Adrenal gland (tissue), 12 donors: ENCODE data around the gene CLEC4G. TPM values are rescaled to one million over a fixed set of nuclear protein-coding genes. Genes with fewer than 3 reads are reported as not detected.

ENCODE experiments used
- DNase-seq, 7 donors: peaks; one replicate each; pipeline ENCODE4 v3.0.0-alpha.2; 2019 to 2020
- H3K27ac ChIP-seq, 5 donors: fragments of 200-600 bp; sonication (generic) in 4 of 5; 1 replicate in 3 of 5; 2 replicates in 2 of 5; pipeline versions ENCODE4 v1.5.1 to v1.8.0; 2016 to 2020; ENCODE audit warnings: mild to moderate bottlenecking in 1 of 5
- H3K27me3 ChIP-seq: fragments of 200-600 bp; 2 replicates; pipeline ENCODE4 v1.8.0; 2021
- H3K36me3 ChIP-seq, 2 donors: fragments of 200-600 bp; replicated peaks in 1 of 2; 1 replicate in 1 of 2; 2 replicates in 1 of 2; pipeline versions ENCODE4 v1.5.1 to v1.8.0; 2018 to 2022
- H3K4me1 ChIP-seq, 2 donors: fragments of 200-600 bp; replicated peaks in 1 of 2; 1 replicate in 1 of 2; 2 replicates in 1 of 2; pipeline versions ENCODE4 v1.5.1 to v1.8.0; 2018 to 2021
- H3K4me3 ChIP-seq, 4 donors: fragments of 200-600 bp; sonication (generic) in 3 of 4; one replicate each; pipeline ENCODE4 v1.5.1; 2016 to 2018
- H3K9me3 ChIP-seq, 3 donors: fragments of 200-600 bp; sonication (generic) in 1 of 3; replicated peaks in 1 of 3; 1 replicate in 2 of 3; 2 replicates in 1 of 3; pipeline versions ENCODE4 v1.5.1 to v1.8.0; 2016 to 2021
- CTCF ChIP-seq, 6 experiments: fragments of 450-650 bp in 4 of 6; fragments of 200-600 bp in 2 of 6; sonication (generic) in 1 of 6; IDR thresholded peaks; 1 replicate in 5 of 6; 2 replicates in 1 of 6; pipeline versions ENCODE4 v1.5.1 to v1.8.0; 2016 to 2021; ENCODE audit warnings: antibody characterized with exemption in 6 of 6, mild to moderate bottlenecking in 2 of 6, moderate library complexity in 1 of 6
- POLR2A ChIP-seq, 2 donors: fragments of 450-650 bp; IDR thresholded peaks; one replicate each; pipeline ENCODE4 v1.6.1; 2017; ENCODE audit warnings: antibody characterized with exemption in 2 of 2, mild to moderate bottlenecking in 2 of 2, moderate library complexity in 1 of 2
- WGBS, 4 donors: extraction: QIAGEN DNeasy Blood & Tissue Kit in 2 of 4; methylation state at CpG; one replicate each; pipeline versions ENCODE4 v1.1.5 to v1.1.7; 2013 to 2017; 5-methylcytosine and 5-hydroxymethylcytosine counted together
- intact Hi-C, 2 donors: fragments of 100-400 bp; cut with DNase I; formaldehyde crosslinking; loops; one replicate each; pipeline versions ENCODE4 v1.14.1 to v1.15.0; 2022 to 2023
- polyA plus RNA-seq, 3 donors: library from polyadenylated mRNA; stranded (reverse); fragments of 200-250 nt in 2 of 3; fragments of 350-450 nt in 1 of 3; fragmentation: Illumina TruSeq in 1 of 3; extraction: RNeasy Lipid Tissue Mini Kit (QIAGEN cat#74804) in 1 of 3; gene quantifications; one replicate each; pipeline ENCODE4 v1.2.3, GENCODE V29; 2013 to 2014
- total RNA-seq, 9 donors: library from RNA; depleted of rRNA in 4 of 9; stranded (reverse); fragments of >200 nt in 4 of 9; fragments of 120-200 nt in 1 of 9; fragmentation: NEBNext Ultra II Directional in 1 of 9; extraction: Animal tissue kit (Norgen Biotek cat#: 25700) in 1 of 9; gene quantifications; one replicate each; pipeline versions ENCODE4 v1.1.0 to v1.2.4, GENCODE V29; 2013 to 2023
- donor health status: healthy with polysubstance abuse.
- donor health status: Bipolar disorder and iron deficiency.
- donor health status: DM: yes; HTN: yes; CAD: no.
- donor health status: DM: no; HTN: no; CAD: no.
- donor health status: DM: no; HTN: no; CAD: no.
- donor health status: DM: yes; HTN: yes; CAD: no.

CLEC4G gene
- total and polyA plus RNA-seq, 12 donors, result 0.26 to 2.2 (median 0.87) TPM; not detected in 4

DNA sequence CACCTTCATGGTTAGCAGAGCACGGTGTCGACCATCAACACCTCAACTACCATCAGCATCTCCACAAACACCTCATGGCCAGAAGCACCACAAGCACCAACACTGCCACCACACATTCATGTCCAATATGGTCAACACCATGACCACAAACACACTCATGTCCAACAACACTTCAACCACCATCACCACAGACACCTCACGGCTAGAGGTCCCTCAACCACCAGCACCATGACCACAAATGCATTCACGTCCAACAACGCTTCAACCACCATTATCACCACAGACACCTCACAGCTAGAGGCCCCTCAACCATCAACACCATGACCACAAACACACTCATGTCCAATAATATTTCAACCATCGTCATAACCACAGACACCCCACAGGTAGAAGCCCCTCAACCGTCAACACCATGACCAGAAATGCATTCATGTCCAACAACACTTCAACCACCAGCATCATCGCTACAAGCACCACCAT is 41.1 kb downstream of the CLEC4G start:
- H3K27ac ChIP-seq, result no peak overlapping the region
- H3K4me1 ChIP-seq, result no peaks in the 10 kb centered on the region
- H3K36me3 ChIP-seq, result no peaks in the 10 kb centered on the region
- H3K4me3 ChIP-seq, result no peak overlapping the region
- no peaks in the 10 kb centered on the region for H3K27me3 ChIP-seq
- DNase-seq, result no peak
- no peak for TF ChIP-seq POLR2A (IDR thresholded peaks at IDR 0.05)
- TF ChIP-seq CTCF (IDR thresholded peaks at IDR 0.05), result no peak
- 80 to 85% (median 83%) methylated on average over 7 to 8 of the region's 8 CpGs for WGBS, 4 donors
- no peaks in the 10 kb centered on the region for H3K9me3 ChIP-seq
- intact Hi-C loops, result no loop called here

DNA sequence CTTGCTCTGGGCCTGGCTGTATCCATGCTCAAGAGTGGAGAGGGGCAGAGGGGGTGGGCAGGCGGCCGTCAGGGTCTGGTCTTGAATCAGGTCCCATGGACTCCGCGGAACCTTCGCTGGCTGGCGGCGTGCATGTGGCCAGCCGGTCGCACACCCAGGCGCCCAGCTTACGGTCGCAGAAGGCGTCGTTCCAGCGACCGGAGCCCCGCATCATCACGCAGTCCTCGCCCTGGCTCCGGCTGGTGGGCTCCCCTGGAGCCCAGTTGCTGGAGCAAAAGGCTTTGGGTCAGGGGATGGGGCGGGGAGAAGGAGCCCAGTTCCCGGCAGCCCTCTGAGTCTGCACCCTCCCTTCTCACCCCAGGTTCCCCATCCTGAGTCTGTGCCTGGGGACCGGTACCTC is 42.7 kb downstream of the CLEC4G start:
- H3K9me3 ChIP-seq, result no peaks in the 10 kb centered on the region
- no peak overlapping the region for H3K4me3 ChIP-seq
- intact Hi-C loops, result loop anchor here (10.0 kb wide), 2 partner anchors 106 to 334 kb away; no protein-coding TSS in a partner anchor
- DNase-seq, result no peak
- no peak overlapping the region for H3K27ac ChIP-seq
- TF ChIP-seq CTCF (IDR thresholded peaks at IDR 0.05) (no peak), POLR2A (IDR thresholded peaks at IDR 0.05) (no peak)
- WGBS, 4 donors, result 13 to 64% (median 22%) methylated on average over 3 to 23 of the region's 23 CpGs
- no peaks in the 10 kb centered on the region for H3K4me1 ChIP-seq
- H3K36me3 ChIP-seq, result peaks cover 0 to 2% of the 10 kb centered on the region in 2 donors
- no peaks in the 10 kb centered on the region for H3K27me3 ChIP-seq

GRCh38 chr19:7687177-7687576 is 44.7 kb downstream of the CLEC4G start:
- Histone ChIP-seq H3K9me3 (no peaks in the 10 kb centered on the region), H3K4me3 (no peak overlapping the region), H3K36me3 (peaks cover 0 to 21% of the 10 kb centered on the region in 2 donors), H3K27me3 (no peaks in the 10 kb centered on the region), H3K4me1 (peaks cover 0 to 4% of the 10 kb centered on the region in 2 donors), H3K27ac (no peak overlapping the region)
- intact Hi-C loops, result loop anchor here (10.0 kb wide), 2 partner anchors 108 to 332 kb away; no protein-coding TSS in a partner anchor
- no peak for DNase-seq
- WGBS, 4 donors, result 57 to 78% (median 72%) methylated on average over 5 to 12 of the region's 12 CpGs
- TF ChIP-seq POLR2A (IDR thresholded peaks at IDR 0.05), result no peak
- TF ChIP-seq CTCF (IDR thresholded peaks at IDR 0.05), result no peak

DNA sequence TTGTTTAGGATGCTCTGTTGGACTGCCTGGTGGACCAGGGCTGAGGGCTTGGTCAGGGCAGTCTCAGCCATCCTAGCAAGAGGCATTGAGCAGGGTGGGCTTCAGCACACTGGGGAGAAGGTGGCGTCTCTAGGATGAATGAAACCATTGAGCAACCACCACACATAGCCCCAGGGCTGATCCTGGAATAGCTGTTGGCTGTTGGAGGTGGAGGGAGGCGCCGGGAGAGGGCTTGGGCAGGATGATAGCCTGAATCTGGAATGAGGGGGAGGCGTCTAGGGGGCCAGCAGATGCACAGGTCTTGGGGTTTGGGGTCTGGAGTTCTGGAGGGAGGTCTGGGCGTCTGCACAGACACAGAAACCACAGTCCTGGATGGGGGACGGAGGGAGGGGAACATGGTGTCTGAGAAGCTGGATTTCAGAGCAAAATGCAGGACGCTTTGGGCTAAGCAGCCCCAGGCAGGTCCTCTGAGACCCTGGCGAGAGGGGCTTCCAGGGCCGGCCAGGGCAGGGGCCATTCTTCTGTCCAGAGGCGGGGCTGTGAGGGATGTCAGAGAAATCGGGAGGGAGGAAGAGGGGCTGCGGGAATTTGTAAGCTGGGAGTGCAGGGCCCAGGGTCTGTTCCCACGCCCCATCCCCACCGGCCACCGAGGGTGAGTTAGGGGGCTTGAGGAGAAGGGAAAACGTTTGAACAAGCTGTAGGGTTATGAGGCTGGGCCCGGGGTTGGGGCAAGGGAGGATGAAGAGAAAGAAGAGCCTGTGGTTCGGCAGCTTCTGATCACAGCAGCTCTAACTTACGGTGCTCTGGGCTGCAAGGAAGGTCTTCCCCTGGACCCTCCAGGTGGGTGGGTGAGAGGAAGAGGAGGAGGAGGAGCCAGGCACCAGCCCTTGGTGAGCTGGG is 46.1 kb downstream of the CLEC4G start:
- DNase-seq, result no peak
- Histone ChIP-seq H3K36me3 (peaks cover 0 to 21% of the 10 kb centered on the region in 2 donors), H3K4me1 (peaks cover 3 to 13% of the 10 kb centered on the region in 2 donors), H3K9me3 (no peaks in the 10 kb centered on the region), H3K27me3 (no peaks in the 10 kb centered on the region), H3K27ac (no peak overlapping the region), H3K4me3 (no peak overlapping the region)
- no peak for TF ChIP-seq CTCF (IDR thresholded peaks at IDR 0.05)
- no peak for TF ChIP-seq POLR2A (IDR thresholded peaks at IDR 0.05)
- intact Hi-C loops, result loop anchor here (10.0 kb wide), 2 partner anchors 109 to 331 kb away; no protein-coding TSS in a partner anchor
- 36 to 43% (median 42%) methylated on average over 17 to 19 of the region's 19 CpGs for WGBS, 4 donors
